ENCODE data around the gene APOA5. TPM values are rescaled to one million over a fixed set of nuclear protein-coding genes. Genes with fewer than 3 reads are reported as not detected.

Gene APOA5
- total and polyA plus RNA-seq, 9 of the 15 experiments (the other 6 are each of a cell fraction or from before 2014, with no cell fraction given), result not detected

GRCh38 chr11:116813170-116813569, 21.5 kb upstream of the APOA5 start (continued):
- TF ChIP-seq HMG20A (CRISPR knock-in tag; conservative IDR thresholded peaks at IDR 0.05) (no peak), GTF2A2 (tag; IDR thresholded peaks at IDR 0.05) (no peak), GABPA (tag; conservative IDR thresholded peaks at IDR 0.05; ENCODE audit: low read depth) (no peak), STAT6 (CRISPR knock-in tag; IDR thresholded peaks at IDR 0.05) (no peak), FUS (optimal IDR thresholded peaks at IDR 0.05; ENCODE audit: low read depth, low read length) (no peak), BRF2 (IDR thresholded peaks at IDR 0.05; ENCODE audit: borderline replicate concordance, insufficient read depth, insufficient read length) (no peak), SRSF9 (IDR thresholded peaks at IDR 0.05; ENCODE audit: borderline replicate concordance, low read depth, low read length) (no peak), ZBTB33 (CRISPR knock-in tag; IDR thresholded peaks at IDR 0.05) (no peak), PPARD (CRISPR knock-in tag; IDR thresholded peaks at IDR 0.05) (no peak), PBX2 (CRISPR knock-in tag; IDR thresholded peaks at IDR 0.05; ENCODE audit: low read depth) (no peak), PBX2 (tag; conservative IDR thresholded peaks at IDR 0.05; ENCODE audit: low read depth) (no peak)

Data from K562 (cell line).